HEK293 (cell line): ENCODE results near the gene C2orf42.

Experiments
- GLIS1 ChIP-seq: fragments of 450-650 bp; formaldehyde crosslinking; IDR thresholded peaks from 2 replicates; pipeline ENCODE4 v1.5.1; 2016; ENCODE audit warnings: missing biosample characterization, missing genetic modification characterization
- GLIS2 ChIP-seq: fragments of 450-650 bp; formaldehyde crosslinking; IDR thresholded peaks from 2 replicates; pipeline ENCODE4 v1.5.1; 2016; ENCODE audit warnings: missing biosample characterization, missing genetic modification characterization
- HOXD13 ChIP-seq: sonication (generic); formaldehyde crosslinking; IDR thresholded peaks from 2 replicates; pipeline ENCODE4 v1.8.0; 2022; ENCODE audit warnings: missing genetic modification reagents, borderline replicate concordance
- KLF10 ChIP-seq: fragments of 450-650 bp; IDR thresholded peaks from 2 replicates; pipeline ENCODE4 v1.5.1; 2018; ENCODE audit warnings: missing biosample characterization, mild to moderate bottlenecking, missing genetic modification characterization
- KLF7 ChIP-seq: fragments of 450-650 bp; formaldehyde crosslinking; IDR thresholded peaks from 2 replicates; pipeline ENCODE4 v1.5.1; 2016; ENCODE audit warnings: missing biosample characterization, missing genetic modification characterization, borderline replicate concordance
- OSR2 ChIP-seq: fragments of 450-650 bp; formaldehyde crosslinking; IDR thresholded peaks from 2 replicates; pipeline ENCODE4 v1.5.1; 2016; ENCODE audit warnings: missing biosample characterization, missing genetic modification characterization
- SETDB1 ChIP-seq: IDR thresholded peaks from one replicate; pipeline ENCODE4 v1.6.1; 2017; ENCODE audit warnings: mild to moderate bottlenecking, low read length, moderate library complexity, mixed read lengths; ENCODE audit not compliant: insufficient read length
- SP2 ChIP-seq: fragments of 450-650 bp; formaldehyde crosslinking; IDR thresholded peaks from 2 replicates; pipeline ENCODE4 v1.5.1; 2016; ENCODE audit warnings: missing biosample characterization, missing genetic modification characterization
- ZBTB1 ChIP-seq: fragments of 450-650 bp; formaldehyde crosslinking; IDR thresholded peaks from 2 replicates; pipeline ENCODE4 v1.5.1; 2016; ENCODE audit warnings: missing biosample characterization, missing genetic modification characterization
- ZBTB8A ChIP-seq: fragments of 450-650 bp; formaldehyde crosslinking; IDR thresholded peaks from 2 replicates; pipeline ENCODE4 v1.5.1; 2016; ENCODE audit warnings: missing biosample characterization, missing genetic modification characterization
- ZIC2 ChIP-seq: fragments of 450-650 bp; formaldehyde crosslinking; IDR thresholded peaks from 2 replicates; pipeline ENCODE4 v1.5.1; 2016; ENCODE audit warnings: missing biosample characterization, missing genetic modification characterization
- ZNF112 ChIP-seq: fragments of 450-650 bp; formaldehyde crosslinking; IDR thresholded peaks from 2 replicates; pipeline ENCODE4 v1.5.0; 2017; ENCODE audit warnings: missing biosample characterization, missing genetic modification characterization
- ZNF155 ChIP-seq: fragments of 450-650 bp; formaldehyde crosslinking; IDR thresholded peaks from 2 replicates; pipeline ENCODE4 v1.5.1; 2016; ENCODE audit warnings: missing biosample characterization, missing genetic modification characterization
- ZNF174 ChIP-seq: fragments of 450-650 bp; formaldehyde crosslinking; IDR thresholded peaks from 2 replicates; pipeline ENCODE4 v1.5.0; 2017; ENCODE audit warnings: missing biosample characterization, mild to moderate bottlenecking, missing genetic modification characterization
- ZNF23 ChIP-seq: fragments of 450-650 bp; formaldehyde crosslinking; IDR thresholded peaks from 2 replicates; pipeline ENCODE4 v1.5.1; 2016; ENCODE audit warnings: missing biosample characterization, missing genetic modification characterization, borderline replicate concordance
- ZNF335 ChIP-seq: fragments of 450-650 bp; formaldehyde crosslinking; conservative IDR thresholded peaks from 2 replicates; pipeline ENCODE4 v1.5.1; 2016; ENCODE audit warnings: missing biosample characterization, missing genetic modification characterization
- ZNF394 ChIP-seq: fragments of 450-650 bp; formaldehyde crosslinking; IDR thresholded peaks from 2 replicates; pipeline ENCODE4 v1.5.1; 2016; ENCODE audit warnings: missing biosample characterization, missing genetic modification characterization, mild to moderate bottlenecking, moderate library complexity, borderline replicate concordance
- ZNF426 ChIP-seq: fragments of 450-650 bp; formaldehyde crosslinking; IDR thresholded peaks from 2 replicates; pipeline ENCODE4 v1.5.1; 2017; ENCODE audit warnings: missing biosample characterization, missing genetic modification characterization, mild to moderate bottlenecking, inconsistent platforms, moderate library complexity
- ZNF555 ChIP-seq: fragments of 450-650 bp; formaldehyde crosslinking; conservative IDR thresholded peaks from 2 replicates; pipeline ENCODE4 v1.5.1; 2017; ENCODE audit warnings: missing biosample characterization, mild to moderate bottlenecking, missing genetic modification characterization, inconsistent platforms
- ZNF558 ChIP-seq: fragments of 450-650 bp; formaldehyde crosslinking; IDR thresholded peaks from 2 replicates; pipeline ENCODE4 v1.5.1; 2016; ENCODE audit warnings: missing biosample characterization, missing genetic modification characterization
- ZNF626 ChIP-seq: fragments of 450-650 bp; sonication (Bioruptor Pico); formaldehyde crosslinking; IDR thresholded peaks from 2 replicates; pipeline ENCODE4 v1.5.1; 2018; ENCODE audit warnings: missing biosample characterization, missing genetic modification characterization, inconsistent platforms
- ZNF660 ChIP-seq: fragments of 450-650 bp; IDR thresholded peaks from 2 replicates; pipeline ENCODE4 v1.5.1; 2018; ENCODE audit warnings: missing biosample characterization, mild to moderate bottlenecking, missing genetic modification characterization
- ZNF664 ChIP-seq: fragments of 450-650 bp; formaldehyde crosslinking; IDR thresholded peaks from 2 replicates; pipeline ENCODE4 v1.5.1; 2016; ENCODE audit warnings: missing biosample characterization, missing genetic modification characterization
- ZNF768 ChIP-seq: fragments of 450-650 bp; formaldehyde crosslinking; IDR thresholded peaks from 2 replicates; pipeline ENCODE4 v1.5.1; 2018; ENCODE audit warnings: missing biosample characterization, mild to moderate bottlenecking, missing genetic modification characterization
- ZNF792 ChIP-seq: fragments of 450-650 bp; formaldehyde crosslinking; IDR thresholded peaks from 2 replicates; pipeline ENCODE4 v1.5.1; 2016; ENCODE audit warnings: missing biosample characterization, missing genetic modification characterization
- ZNF830 ChIP-seq: fragments of 450-650 bp; IDR thresholded peaks from 2 replicates; pipeline ENCODE4 v1.5.0; 2018; ENCODE audit warnings: missing biosample characterization, missing genetic modification characterization, low read depth, mild to moderate bottlenecking, moderate library complexity
- TF ChIP-seq, protein P1 (sequence below): fragments of 450-650 bp; formaldehyde crosslinking; IDR thresholded peaks from 2 replicates; pipeline ENCODE4 v1.5.1; 2016; ENCODE audit warnings: missing biosample characterization, missing genetic modification characterization
- TF ChIP-seq, protein P2 (sequence below): fragments of 450-650 bp; formaldehyde crosslinking; IDR thresholded peaks from 2 replicates; pipeline ENCODE4 v1.5.1; 2016; ENCODE audit warnings: missing biosample characterization, missing genetic modification characterization
- TF ChIP-seq, protein P3 (sequence below): fragments of 450-650 bp; formaldehyde crosslinking; IDR thresholded peaks from 2 replicates; pipeline ENCODE4 v1.5.1; 2016; ENCODE audit warnings: missing biosample characterization, missing genetic modification characterization, borderline replicate concordance
- TF ChIP-seq, protein P4 (sequence below): fragments of 450-650 bp; formaldehyde crosslinking; IDR thresholded peaks from 2 replicates; pipeline ENCODE4 v1.5.1; 2017; ENCODE audit warnings: missing biosample characterization, mild to moderate bottlenecking, missing genetic modification characterization, moderate library complexity
- TF ChIP-seq, protein P5 (sequence below): fragments of 450-650 bp; formaldehyde crosslinking; IDR thresholded peaks from 2 replicates; pipeline ENCODE4 v1.5.1; 2016; ENCODE audit warnings: missing biosample characterization, missing genetic modification characterization
- TF ChIP-seq, protein P6 (sequence below): fragments of 450-650 bp; formaldehyde crosslinking; IDR thresholded peaks from 2 replicates; pipeline ENCODE4 v1.5.1; 2016; ENCODE audit warnings: missing biosample characterization, missing genetic modification characterization

The C2orf42 gene

DNA sequence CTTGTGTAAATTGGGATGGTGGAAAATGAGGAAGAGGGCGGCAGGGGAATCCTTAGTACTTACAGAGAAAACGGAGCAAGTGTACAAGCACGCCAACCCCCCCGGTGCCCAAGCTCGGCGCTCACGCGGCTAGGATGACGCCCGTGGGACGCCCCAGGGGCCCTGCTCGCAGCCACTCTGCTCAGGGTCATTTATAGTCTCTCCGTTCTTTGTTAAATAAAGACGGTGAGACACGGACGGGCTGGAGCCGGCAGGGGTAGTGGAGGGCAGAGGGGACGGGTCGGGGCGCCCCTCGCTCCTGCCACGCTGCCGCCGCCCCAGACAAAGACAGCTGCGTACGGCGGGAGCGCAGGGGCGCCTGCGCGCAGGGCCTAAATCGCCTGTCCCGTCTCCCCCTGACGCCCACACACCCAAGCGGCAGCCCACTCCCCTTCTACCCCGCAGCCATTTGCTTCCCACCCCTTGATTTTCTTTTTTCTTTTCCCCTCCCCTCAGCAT, 65.8 kb downstream of the C2orf42 start (continued):
- TF ChIP-seq, protein P1, sequence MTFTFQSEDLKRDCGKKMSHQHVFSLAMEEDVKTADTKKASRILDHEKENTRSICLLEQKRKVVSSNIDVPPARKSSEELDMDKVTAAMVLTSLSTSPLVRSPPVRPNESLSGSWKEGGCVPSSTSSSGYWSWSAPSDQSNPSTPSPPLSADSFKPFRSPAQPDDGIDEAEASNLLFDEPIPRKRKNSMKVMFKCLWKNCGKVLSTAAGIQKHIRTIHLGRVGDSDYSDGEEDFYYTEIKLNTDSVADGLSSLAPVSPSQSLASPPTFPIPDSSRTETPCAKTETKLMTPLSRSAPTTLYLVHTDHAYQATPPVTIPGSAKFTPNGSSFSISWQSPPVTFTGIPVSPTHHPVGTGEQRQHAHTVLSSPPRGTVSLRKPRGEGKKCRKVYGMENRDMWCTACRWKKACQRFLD, result no peak
- TF ChIP-seq ZNF830 (tag by site-specific recombination), result no peak
- TF ChIP-seq ZNF555, result no peak
- TF ChIP-seq ZNF155, result no peak
- no peak for TF ChIP-seq ZNF792 (tag by site-specific recombination)
- TF ChIP-seq ZBTB1, result no peak
- no peak for TF ChIP-seq ZNF174 (tag by site-specific recombination)
- 0 out of 2 replicates have a peak, but pooled peaks have one; percentile 19 for TF ChIP-seq KLF10
- peak; percentile 90 for TF ChIP-seq ZNF335 (tag by site-specific recombination)
- TF ChIP-seq HOXD13 (CRISPR knock-in tag), result no peak
- 0 out of 2 replicates have a peak, but pooled peaks have one; percentile 6 for TF ChIP-seq SP2 (tag by site-specific recombination)
- TF ChIP-seq ZNF664, result no peak
- TF ChIP-seq ZNF23 (tag by site-specific recombination), result no peak
- TF ChIP-seq, protein P2, sequence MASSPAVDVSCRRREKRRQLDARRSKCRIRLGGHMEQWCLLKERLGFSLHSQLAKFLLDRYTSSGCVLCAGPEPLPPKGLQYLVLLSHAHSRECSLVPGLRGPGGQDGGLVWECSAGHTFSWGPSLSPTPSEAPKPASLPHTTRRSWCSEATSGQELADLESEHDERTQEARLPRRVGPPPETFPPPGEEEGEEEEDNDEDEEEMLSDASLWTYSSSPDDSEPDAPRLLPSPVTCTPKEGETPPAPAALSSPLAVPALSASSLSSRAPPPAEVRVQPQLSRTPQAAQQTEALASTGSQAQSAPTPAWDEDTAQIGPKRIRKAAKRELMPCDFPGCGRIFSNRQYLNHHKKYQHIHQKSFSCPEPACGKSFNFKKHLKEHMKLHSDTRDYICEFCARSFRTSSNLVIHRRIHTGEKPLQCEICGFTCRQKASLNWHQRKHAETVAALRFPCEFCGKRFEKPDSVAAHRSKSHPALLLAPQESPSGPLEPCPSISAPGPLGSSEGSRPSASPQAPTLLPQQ (tag by site-specific recombination), result no peak
- TF ChIP-seq, protein P3, sequence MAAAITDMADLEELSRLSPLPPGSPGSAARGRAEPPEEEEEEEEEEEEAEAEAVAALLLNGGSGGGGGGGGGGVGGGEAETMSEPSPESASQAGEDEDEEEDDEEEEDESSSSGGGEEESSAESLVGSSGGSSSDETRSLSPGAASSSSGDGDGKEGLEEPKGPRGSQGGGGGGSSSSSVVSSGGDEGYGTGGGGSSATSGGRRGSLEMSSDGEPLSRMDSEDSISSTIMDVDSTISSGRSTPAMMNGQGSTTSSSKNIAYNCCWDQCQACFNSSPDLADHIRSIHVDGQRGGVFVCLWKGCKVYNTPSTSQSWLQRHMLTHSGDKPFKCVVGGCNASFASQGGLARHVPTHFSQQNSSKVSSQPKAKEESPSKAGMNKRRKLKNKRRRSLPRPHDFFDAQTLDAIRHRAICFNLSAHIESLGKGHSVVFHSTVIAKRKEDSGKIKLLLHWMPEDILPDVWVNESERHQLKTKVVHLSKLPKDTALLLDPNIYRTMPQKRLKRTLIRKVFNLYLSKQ (tag by site-specific recombination), result no peak
- TF ChIP-seq ZNF426 (tag by site-specific recombination), result no peak
- TF ChIP-seq, protein P4, sequence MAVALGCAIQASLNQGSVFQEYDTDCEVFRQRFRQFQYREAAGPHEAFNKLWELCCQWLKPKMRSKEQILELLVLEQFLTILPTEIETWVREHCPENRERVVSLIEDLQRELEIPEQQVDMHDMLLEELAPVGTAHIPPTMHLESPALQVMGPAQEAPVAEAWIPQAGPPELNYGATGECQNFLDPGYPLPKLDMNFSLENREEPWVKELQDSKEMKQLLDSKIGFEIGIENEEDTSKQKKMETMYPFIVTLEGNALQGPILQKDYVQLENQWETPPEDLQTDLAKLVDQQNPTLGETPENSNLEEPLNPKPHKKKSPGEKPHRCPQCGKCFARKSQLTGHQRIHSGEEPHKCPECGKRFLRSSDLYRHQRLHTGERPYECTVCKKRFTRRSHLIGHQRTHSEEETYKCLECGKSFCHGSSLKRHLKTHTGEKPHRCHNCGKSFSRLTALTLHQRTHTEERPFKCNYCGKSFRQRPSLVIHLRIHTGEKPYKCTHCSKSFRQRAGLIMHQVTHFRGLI, result no peak
- TF ChIP-seq GLIS2 (tag by site-specific recombination), result peak; percentile 60; the same call in 1 of the 2 replicates
- TF ChIP-seq ZNF660, result peak; percentile 45; the same call in 1 of the 2 replicates
- no peak for TF ChIP-seq OSR2 (tag by site-specific recombination)
- no peak for TF ChIP-seq SETDB1
- no peak for TF ChIP-seq ZNF394 (tag by site-specific recombination)
- no peak for TF ChIP-seq ZNF558
- TF ChIP-seq, protein P5, sequence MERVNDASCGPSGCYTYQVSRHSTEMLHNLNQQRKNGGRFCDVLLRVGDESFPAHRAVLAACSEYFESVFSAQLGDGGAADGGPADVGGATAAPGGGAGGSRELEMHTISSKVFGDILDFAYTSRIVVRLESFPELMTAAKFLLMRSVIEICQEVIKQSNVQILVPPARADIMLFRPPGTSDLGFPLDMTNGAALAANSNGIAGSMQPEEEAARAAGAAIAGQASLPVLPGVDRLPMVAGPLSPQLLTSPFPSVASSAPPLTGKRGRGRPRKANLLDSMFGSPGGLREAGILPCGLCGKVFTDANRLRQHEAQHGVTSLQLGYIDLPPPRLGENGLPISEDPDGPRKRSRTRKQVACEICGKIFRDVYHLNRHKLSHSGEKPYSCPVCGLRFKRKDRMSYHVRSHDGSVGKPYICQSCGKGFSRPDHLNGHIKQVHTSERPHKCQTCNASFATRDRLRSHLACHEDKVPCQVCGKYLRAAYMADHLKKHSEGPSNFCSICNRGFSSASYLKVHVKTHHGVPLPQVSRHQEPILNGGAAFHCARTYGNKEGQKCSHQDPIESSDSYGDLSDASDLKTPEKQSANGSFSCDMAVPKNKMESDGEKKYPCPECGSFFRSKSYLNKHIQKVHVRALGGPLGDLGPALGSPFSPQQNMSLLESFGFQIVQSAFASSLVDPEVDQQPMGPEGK (tag by site-specific recombination), result peak; percentile 70; the same call in 1 of the 2 replicates
- TF ChIP-seq ZNF768 (tag by site-specific recombination), result no peak
- TF ChIP-seq, protein P6, sequence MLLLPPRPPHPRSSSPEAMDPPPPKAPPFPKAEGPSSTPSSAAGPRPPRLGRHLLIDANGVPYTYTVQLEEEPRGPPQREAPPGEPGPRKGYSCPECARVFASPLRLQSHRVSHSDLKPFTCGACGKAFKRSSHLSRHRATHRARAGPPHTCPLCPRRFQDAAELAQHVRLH, result no peak
- TF ChIP-seq ZBTB8A (tag by site-specific recombination), result peak; percentile 96
- TF ChIP-seq ZIC2 (tag by site-specific recombination), result peak; percentile 18; the same call in 1 of the 2 replicates
- no peak for TF ChIP-seq KLF7 (tag by site-specific recombination)
- TF ChIP-seq ZNF626 (tag by site-specific recombination), result no peak
- TF ChIP-seq ZNF112 (tag by site-specific recombination), result no peak
- peak; percentile 45; the same call in 1 of the 2 replicates for TF ChIP-seq GLIS1 (tag by site-specific recombination)
